ENCODE data around the gene FBXO42.

The FBXO42 gene

GRCh38 chr1:16380868-16381267 is 28.6 kb upstream of the FBXO42 start:
- TF ChIP-seq CTCF (IDR thresholded peaks at IDR 0.05; ENCODE audit: low read depth, low read length, missing control alignments): no peak
- no peak for DNase-seq (ENCODE audit: low read depth)
- no peak overlapping the region for H3K4me3 ChIP-seq (ENCODE audit: low read depth, low read length)

GRCh38 chr1:16378443-16378842 is 26.2 kb upstream of the FBXO42 start:
- no peak overlapping the region for H3K4me3 ChIP-seq (ENCODE audit: low read depth, low read length)
- no peak for DNase-seq (ENCODE audit: low read depth)
- TF ChIP-seq CTCF (IDR thresholded peaks at IDR 0.05; ENCODE audit: low read depth, low read length, missing control alignments): no peak

- DNase-seq (ENCODE audit: low read depth): no peak
- H3K4me3 ChIP-seq (ENCODE audit: low read depth, low read length): no peak overlapping the region
- no peak for TF ChIP-seq CTCF (IDR thresholded peaks at IDR 0.05; ENCODE audit: low read depth, low read length, missing control alignments)
Observed at GRCh38 chr1:16376971-16377370, 24.7 kb upstream of the FBXO42 start.

GRCh38 chr1:16375521-16376340 is 23.5 kb upstream of the FBXO42 start:
- DNase-seq (ENCODE audit: low read depth): no peak
- no peak for TF ChIP-seq CTCF (IDR thresholded peaks at IDR 0.05; ENCODE audit: low read depth, low read length, missing control alignments)
- no peak overlapping the region for H3K4me3 ChIP-seq (ENCODE audit: low read depth, low read length)

- H3K4me3 ChIP-seq (ENCODE audit: low read depth, low read length): no peak overlapping the region
- TF ChIP-seq CTCF (IDR thresholded peaks at IDR 0.05; ENCODE audit: low read depth, low read length, missing control alignments): no peak
- DNase-seq (ENCODE audit: low read depth): no peak
Observed at GRCh38 chr1:16374266-16374665, 22.0 kb upstream of the FBXO42 start.

GRCh38 chr1:16372535-16373285 is 20.4 kb upstream of the FBXO42 start:
- TF ChIP-seq CTCF (IDR thresholded peaks at IDR 0.05; ENCODE audit: low read depth, low read length, missing control alignments): no peak
- no peak overlapping the region for H3K4me3 ChIP-seq (ENCODE audit: low read depth, low read length)
- DNase-seq (ENCODE audit: low read depth): no peak

Data from GM12864 (cell line).